Measurements from ENCODE around the gene HMX1. TPM values are rescaled to one million over a fixed set of nuclear protein-coding genes. Genes with fewer than 3 reads are reported as not detected.

HMX1 gene
- total RNA-seq, 2 experiments from 2014 or later: not detected

GRCh38 chr4:8860892-8861575 is 10.6 kb downstream of the HMX1 start:
- H3K4me1 Mint-ChIP-seq (ENCODE audit: low read depth): peaks cover 8% of the 10 kb centered on the region
- H3K27me3 Mint-ChIP-seq (ENCODE audit: low read depth): peaks cover 69% of the 10 kb centered on the region
- DNase-seq (no peak), ATAC-seq (no peak)
- peak overlapping the region; percentile 70 for H3K27ac Mint-ChIP-seq
- peak overlapping the region; percentile 18 for H3K4me3 Mint-ChIP-seq
- H3K36me3 Mint-ChIP-seq (ENCODE audit: low read depth): peaks cover 10% of the 10 kb centered on the region
- no peaks in the 10 kb centered on the region for H3K9me3 Mint-ChIP-seq (ENCODE audit: insufficient read depth)
- ChIA-PET POLR2A (no interaction called here), CTCF (no interaction called here)

- Mint-ChIP-seq H3K9me3 (ENCODE audit: insufficient read depth) (no peaks in the 10 kb centered on the region), H3K27ac (peak overlapping the region; percentile 57), H3K27me3 (ENCODE audit: low read depth) (peaks cover 69% of the 10 kb centered on the region), H3K4me1 (ENCODE audit: low read depth) (peaks cover 8% of the 10 kb centered on the region), H3K4me3 (peak overlapping the region; percentile 38), H3K36me3 (ENCODE audit: low read depth) (peaks cover 10% of the 10 kb centered on the region)
- no peak for ATAC-seq
- ChIA-PET POLR2A (no interaction called here), CTCF (no interaction called here)
- DNase-seq: no peak
Observed at GRCh38 chr4:8860096-8860891, 11.3 kb downstream of the HMX1 start.

GRCh38 chr4:8859550-8860095 is 12.0 kb downstream of the HMX1 start:
- Mint-ChIP-seq H3K27ac (peak overlapping the region; percentile 70), H3K27me3 (ENCODE audit: low read depth) (peaks cover 70% of the 10 kb centered on the region), H3K9me3 (ENCODE audit: insufficient read depth) (no peaks in the 10 kb centered on the region), H3K4me3 (peak overlapping the region; percentile 36), H3K36me3 (ENCODE audit: low read depth) (peaks cover 10% of the 10 kb centered on the region), H3K4me1 (ENCODE audit: low read depth) (peaks cover 8% of the 10 kb centered on the region)
- POLR2A ChIA-PET: no interaction called here
- ATAC-seq (no peak), DNase-seq (no peak)
- CTCF ChIA-PET: no interaction called here

GRCh38 chr4:8858701-8859210 is 12.9 kb downstream of the HMX1 start:
- no peak for ATAC-seq
- Mint-ChIP-seq H3K36me3 (ENCODE audit: low read depth) (peaks cover 10% of the 10 kb centered on the region), H3K4me1 (ENCODE audit: low read depth) (peaks cover 8% of the 10 kb centered on the region), H3K4me3 (no peak overlapping the region), H3K9me3 (ENCODE audit: insufficient read depth) (no peaks in the 10 kb centered on the region), H3K27ac (no peak overlapping the region), H3K27me3 (ENCODE audit: low read depth) (peaks cover 65% of the 10 kb centered on the region)
- POLR2A ChIA-PET: no interaction called here
- DNase-seq: no peak
- CTCF ChIA-PET: no interaction called here

DNA sequence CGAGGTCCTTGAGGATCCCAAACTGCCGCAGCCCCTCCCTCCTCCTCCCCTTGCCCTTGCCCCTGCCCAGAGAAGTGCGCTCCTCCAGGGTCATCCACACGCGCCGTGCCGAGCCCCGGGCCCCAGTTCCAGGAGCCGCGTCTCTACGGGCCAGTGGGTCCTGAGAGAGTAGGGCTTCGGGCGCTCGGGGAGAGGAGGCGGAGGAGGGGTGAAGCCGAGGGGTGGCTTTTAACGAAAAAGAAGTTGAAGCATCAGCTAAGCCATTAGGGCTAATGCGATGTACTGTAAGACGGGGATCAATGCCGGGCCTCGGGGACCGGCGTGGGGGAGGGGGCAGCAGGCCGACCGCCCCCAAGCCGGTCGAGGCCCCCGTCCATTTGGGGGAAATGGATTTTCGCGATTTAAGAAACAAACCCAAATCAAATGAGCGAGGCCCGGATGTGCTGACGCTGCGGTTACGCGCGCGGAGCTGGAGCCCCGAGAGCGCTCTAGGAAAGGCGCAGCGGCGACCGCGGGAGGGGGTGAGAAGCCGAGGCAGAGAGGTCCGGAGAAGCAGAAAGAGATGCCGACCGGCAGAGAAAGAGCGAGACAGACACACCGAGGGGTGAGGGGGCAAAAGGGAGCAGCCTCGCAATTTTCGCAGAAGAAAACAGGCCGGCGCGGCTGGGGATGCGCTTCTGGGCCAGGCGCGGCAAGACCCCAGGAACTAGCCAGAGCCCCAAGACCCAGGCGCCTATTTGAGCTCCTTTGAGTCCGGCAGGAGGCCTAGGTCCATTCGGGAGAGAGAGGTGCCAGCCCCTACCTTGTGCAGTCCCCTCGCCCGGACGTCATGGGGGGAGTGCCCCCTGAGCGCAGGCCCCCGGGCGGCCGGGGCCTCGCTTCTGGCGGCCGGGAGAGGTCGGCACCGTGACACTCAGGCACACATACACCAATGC is 13.6 kb downstream of the HMX1 start:
- no peaks in the 10 kb centered on the region for H3K9me3 Mint-ChIP-seq (ENCODE audit: insufficient read depth)
- ChIA-PET POLR2A (no interaction called here), CTCF (no interaction called here)
- H3K4me3 Mint-ChIP-seq: peak overlapping the region; percentile 42
- peaks cover 63% of the 10 kb centered on the region for H3K27me3 Mint-ChIP-seq (ENCODE audit: low read depth)
- ATAC-seq (no peak), DNase-seq (peak; percentile 33)
- peaks cover 8% of the 10 kb centered on the region for H3K4me1 Mint-ChIP-seq (ENCODE audit: low read depth)
- peaks cover 10% of the 10 kb centered on the region for H3K36me3 Mint-ChIP-seq (ENCODE audit: low read depth)
- H3K27ac Mint-ChIP-seq: no peak overlapping the region

- H3K9me3 Mint-ChIP-seq (ENCODE audit: insufficient read depth): no peaks in the 10 kb centered on the region
- peak overlapping the region; percentile 12 for H3K4me3 Mint-ChIP-seq
- ChIA-PET POLR2A (no interaction called here), CTCF (no interaction called here)
- peaks cover 10% of the 10 kb centered on the region for H3K36me3 Mint-ChIP-seq (ENCODE audit: low read depth)
- no peak overlapping the region for H3K27ac Mint-ChIP-seq
- ATAC-seq: peak; percentile 31
- peaks cover 53% of the 10 kb centered on the region for H3K27me3 Mint-ChIP-seq (ENCODE audit: low read depth)
- DNase-seq: no peak
- H3K4me1 Mint-ChIP-seq (ENCODE audit: low read depth): peaks cover 8% of the 10 kb centered on the region
Observed at GRCh38 chr4:8856835-8857621, 14.6 kb downstream of the HMX1 start.

DNA sequence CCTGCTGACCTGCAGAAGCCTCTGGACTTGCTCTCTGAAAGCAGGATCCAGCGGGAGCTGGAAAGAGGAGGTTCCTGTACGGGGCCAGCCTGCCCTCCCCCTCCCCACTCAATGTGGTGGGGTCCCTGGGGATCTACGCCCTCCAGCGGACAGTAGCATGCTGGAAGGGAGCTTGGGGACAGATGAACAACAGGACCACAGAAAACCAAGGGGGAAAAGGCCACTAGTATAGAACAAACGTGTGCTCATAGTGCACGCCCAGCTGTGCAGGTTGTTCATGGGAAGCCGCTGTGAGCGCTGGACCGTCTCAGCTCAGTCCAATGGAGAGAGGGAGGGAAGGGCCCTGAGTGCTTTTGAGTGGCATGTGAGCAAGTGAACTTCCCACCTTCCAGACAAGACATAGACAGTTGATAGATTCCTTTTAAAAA is 15.8 kb downstream of the HMX1 start:
- H3K27me3 Mint-ChIP-seq (ENCODE audit: low read depth): peaks cover 47% of the 10 kb centered on the region
- peaks cover 8% of the 10 kb centered on the region for H3K4me1 Mint-ChIP-seq (ENCODE audit: low read depth)
- CTCF ChIA-PET: no interaction called here
- ATAC-seq (no peak), DNase-seq (no peak)
- peaks cover 10% of the 10 kb centered on the region for H3K36me3 Mint-ChIP-seq (ENCODE audit: low read depth)
- H3K9me3 Mint-ChIP-seq (ENCODE audit: insufficient read depth): no peaks in the 10 kb centered on the region
- POLR2A ChIA-PET: no interaction called here
- no peak overlapping the region for H3K4me3 Mint-ChIP-seq
- H3K27ac Mint-ChIP-seq: no peak overlapping the region

DNA sequence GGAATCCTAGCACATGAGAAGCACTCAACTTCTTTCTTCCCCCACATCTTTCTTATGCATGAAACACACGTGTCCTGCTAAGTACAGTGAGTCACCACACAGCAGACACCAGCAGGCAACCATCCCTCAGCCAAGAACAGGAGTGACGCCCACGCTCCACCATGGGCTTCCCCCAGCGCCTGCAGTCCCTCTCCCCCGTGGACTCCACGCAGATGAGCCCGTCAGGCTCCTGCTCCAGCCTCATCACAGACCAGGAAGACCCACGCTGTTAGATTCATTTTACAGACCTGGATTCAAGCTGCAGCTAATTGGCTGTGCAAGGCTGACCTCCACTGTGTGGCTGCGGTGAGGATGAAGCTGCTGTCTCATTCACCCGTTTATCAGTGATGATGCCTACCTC is 16.7 kb downstream of the HMX1 start:
- DNase-seq (no peak), ATAC-seq (no peak)
- H3K27me3 Mint-ChIP-seq (ENCODE audit: low read depth): peaks cover 40% of the 10 kb centered on the region
- H3K36me3 Mint-ChIP-seq (ENCODE audit: low read depth): peaks cover 7% of the 10 kb centered on the region
- H3K4me3 Mint-ChIP-seq: no peak overlapping the region
- H3K27ac Mint-ChIP-seq: no peak overlapping the region
- ChIA-PET CTCF (no interaction called here), POLR2A (no interaction called here)
- H3K4me1 Mint-ChIP-seq (ENCODE audit: low read depth): peaks cover 8% of the 10 kb centered on the region
- no peaks in the 10 kb centered on the region for H3K9me3 Mint-ChIP-seq (ENCODE audit: insufficient read depth)

- Mint-ChIP-seq H3K9me3 (ENCODE audit: insufficient read depth) (no peaks in the 10 kb centered on the region), H3K27me3 (ENCODE audit: low read depth) (peaks cover 31% of the 10 kb centered on the region), H3K36me3 (ENCODE audit: low read depth) (peaks cover 1% of the 10 kb centered on the region), H3K27ac (no peak overlapping the region), H3K4me3 (no peak overlapping the region), H3K4me1 (ENCODE audit: low read depth) (peaks cover 8% of the 10 kb centered on the region)
- ATAC-seq: no peak
- DNase-seq: no peak
- POLR2A ChIA-PET: no interaction called here
- CTCF ChIA-PET: no interaction called here
Observed at GRCh38 chr4:8854016-8854415, 17.6 kb downstream of the HMX1 start.

DNA sequence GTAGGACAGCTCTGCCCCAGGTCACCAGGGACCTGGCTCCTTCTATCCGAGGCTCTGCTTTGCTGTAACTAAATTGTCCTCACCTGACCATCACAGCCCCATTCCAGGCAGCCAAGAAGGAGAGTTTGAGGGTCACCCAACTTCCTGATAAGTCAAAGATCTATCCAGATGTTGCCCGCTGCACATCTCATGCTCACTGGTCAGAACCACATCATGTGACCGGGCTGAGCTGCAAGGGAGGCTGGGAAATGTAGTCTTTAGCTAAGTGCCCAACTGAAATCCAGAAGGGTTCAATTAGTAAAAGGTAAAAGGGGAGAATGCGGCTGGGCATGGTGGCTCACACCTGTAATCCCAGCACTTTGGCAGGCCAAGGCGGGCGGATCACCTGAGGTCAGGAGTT is 18.4 kb downstream of the HMX1 start:
- H3K27me3 Mint-ChIP-seq (ENCODE audit: low read depth): peaks cover 28% of the 10 kb centered on the region
- H3K27ac Mint-ChIP-seq: no peak overlapping the region
- no peak for ATAC-seq
- peaks cover 8% of the 10 kb centered on the region for H3K4me1 Mint-ChIP-seq (ENCODE audit: low read depth)
- POLR2A ChIA-PET: no interaction called here
- DNase-seq: no peak
- H3K36me3 Mint-ChIP-seq (ENCODE audit: low read depth): no peaks in the 10 kb centered on the region
- H3K9me3 Mint-ChIP-seq (ENCODE audit: insufficient read depth): no peaks in the 10 kb centered on the region
- H3K4me3 Mint-ChIP-seq: no peak overlapping the region
- CTCF ChIA-PET: no interaction called here

DNA sequence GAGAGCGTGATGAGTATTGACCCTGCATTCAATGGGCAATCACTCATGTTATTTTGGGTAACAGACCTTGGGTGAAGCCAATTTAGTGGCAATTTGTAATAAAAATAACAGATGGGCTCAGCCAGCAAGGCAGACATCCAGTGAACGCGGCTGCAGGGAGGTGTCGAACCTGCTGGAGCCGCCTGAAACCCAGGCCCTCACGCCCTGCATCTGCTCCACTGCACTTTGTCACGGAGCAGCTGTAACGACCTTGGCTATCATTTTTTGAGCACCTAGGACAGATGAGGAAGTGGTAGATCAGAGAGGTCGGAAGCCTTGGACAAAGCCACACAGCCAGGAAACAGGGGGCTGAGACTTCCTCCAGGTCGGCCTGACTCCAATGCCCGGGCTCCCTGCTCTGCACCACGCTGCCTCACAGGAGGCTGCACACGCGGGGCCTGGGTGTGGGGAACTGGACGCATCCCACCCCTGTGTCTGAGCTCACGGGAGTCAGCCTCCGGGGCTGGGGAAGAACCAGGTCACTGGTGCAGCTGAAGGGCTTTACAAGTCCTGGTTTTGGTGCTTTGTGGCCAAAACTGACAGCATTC is 19.4 kb downstream of the HMX1 start:
- H3K4me3 Mint-ChIP-seq: no peak overlapping the region
- ATAC-seq (no peak), DNase-seq (no peak)
- peaks cover 5% of the 10 kb centered on the region for H3K4me1 Mint-ChIP-seq (ENCODE audit: low read depth)
- ChIA-PET POLR2A (no interaction called here), CTCF (no interaction called here)
- peaks cover 25% of the 10 kb centered on the region for H3K27me3 Mint-ChIP-seq (ENCODE audit: low read depth)
- no peaks in the 10 kb centered on the region for H3K36me3 Mint-ChIP-seq (ENCODE audit: low read depth)
- H3K27ac Mint-ChIP-seq: no peak overlapping the region
- H3K9me3 Mint-ChIP-seq (ENCODE audit: insufficient read depth): no peaks in the 10 kb centered on the region

Data from activated CD8-positive, alpha-beta T cell treated with anti-CD3 and anti-CD28 coated beads, Interleukin-2, amount 10 ng/mL, durations not matched to agents 7 days and 5 days (primary cell).